NK-92 (cell line): ENCODE data around the gene CSH2.
"Not testable (repeated sequence)": the region's sequence is repeated elsewhere in the genome, so short reads cannot be mapped to it uniquely, and the experiment has no call there.

ENCODE experiments used
- DNase-seq: peaks from one replicate; lab custom pipeline; 2025; ENCODE audit not compliant: unreplicated experiment; lab: John Stamatoyannopoulos, UW

Gene CSH2

DNA sequence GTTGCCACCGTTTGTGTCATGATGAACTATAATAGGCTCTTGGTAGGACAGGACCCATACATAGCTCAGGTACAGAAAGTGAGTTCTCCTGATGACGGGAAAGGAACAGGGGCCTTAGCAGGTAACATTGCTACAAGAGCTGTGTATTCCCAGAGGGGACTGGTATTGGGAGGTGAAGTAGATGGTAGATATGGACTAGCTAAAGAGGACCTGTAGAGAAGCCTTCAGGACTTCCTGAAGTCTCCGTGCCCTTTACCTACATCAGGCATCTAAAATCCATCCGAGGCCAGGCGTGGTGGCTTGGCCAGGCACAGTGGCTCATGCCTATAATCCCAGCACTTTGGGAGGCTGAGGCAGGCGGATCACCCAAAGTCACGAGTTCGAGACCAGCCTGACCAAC lies 18.3 kb downstream of the CSH2 start:
- no peak for DNase-seq

- no peak for DNase-seq
Measured at GRCh38 chr17:63854709-63855108, 18.8 kb downstream of the CSH2 start.

DNA sequence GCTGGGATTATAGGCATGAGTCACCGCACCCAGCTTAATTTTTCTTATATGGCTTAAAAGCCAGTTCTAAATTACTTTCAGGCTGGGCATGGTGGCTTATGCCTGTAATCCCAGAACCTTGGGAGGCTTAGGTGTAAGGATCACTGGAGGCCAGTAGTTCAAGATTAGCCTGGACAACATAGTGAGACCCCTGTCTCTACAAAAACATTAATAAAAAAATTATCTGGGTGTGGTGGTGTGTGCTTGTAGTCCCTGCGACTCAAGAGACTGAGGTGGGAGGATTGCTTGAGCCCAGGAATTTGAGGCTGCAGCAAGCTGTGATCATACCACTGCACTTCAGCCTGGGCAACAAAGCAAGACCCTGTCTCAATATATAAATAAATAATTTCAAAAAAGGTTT lies 20.2 kb downstream of the CSH2 start:
- no peak for DNase-seq

- no peak for DNase-seq
Measured at GRCh38 chr17:63850401-63850800, 23.1 kb downstream of the CSH2 start.

GRCh38 chr17:63848834-63849689 lies 24.4 kb downstream of the CSH2 start:
- peak; percentile 34 for DNase-seq

DNA sequence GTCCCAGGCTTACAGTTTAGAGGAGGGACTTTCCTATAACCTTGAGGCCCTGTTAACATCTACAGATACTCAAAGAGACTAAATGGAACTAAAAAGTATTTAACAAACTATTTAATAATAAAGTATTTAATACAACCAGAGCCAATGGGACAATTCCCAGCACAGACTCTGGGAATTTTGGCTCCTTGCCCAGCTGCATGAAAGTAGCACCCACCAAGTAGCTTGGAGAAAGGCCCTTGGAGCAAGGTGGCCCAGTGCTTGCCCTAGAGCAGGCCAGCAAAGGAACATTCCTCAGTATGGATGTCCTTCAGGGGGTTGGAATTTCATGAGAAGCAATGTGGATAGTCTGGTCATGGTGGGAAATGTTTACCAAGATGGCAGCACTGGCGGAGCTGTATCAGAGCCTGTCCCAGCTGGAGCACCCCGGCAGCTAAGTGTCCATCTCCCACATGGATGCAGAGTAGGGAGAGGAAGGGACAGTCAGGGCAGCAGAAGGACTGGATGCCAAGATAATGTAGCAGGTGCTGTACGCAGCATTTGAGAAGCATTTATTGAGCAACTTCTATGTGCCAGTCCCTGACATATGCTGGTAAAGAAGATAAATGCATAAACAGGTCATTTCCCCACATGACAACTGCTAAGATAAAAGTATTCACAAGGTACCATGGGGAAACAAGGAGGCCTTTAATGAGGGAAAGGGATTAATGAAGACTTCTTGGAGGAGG lies 25.8 kb downstream of the CSH2 start:
- no peak for DNase-seq

GRCh38 chr17:63845509-63845908 lies 28.0 kb downstream of the CSH2 start:
- no peak for DNase-seq

GRCh38 chr17:63843910-63844677 lies 29.4 kb downstream of the CSH2 start:
- DNase-seq: no peak

- not testable (repeated sequence) for DNase-seq
Measured at GRCh38 chr17:63843387-63843888, 30.0 kb downstream of the CSH2 start.

DNA sequence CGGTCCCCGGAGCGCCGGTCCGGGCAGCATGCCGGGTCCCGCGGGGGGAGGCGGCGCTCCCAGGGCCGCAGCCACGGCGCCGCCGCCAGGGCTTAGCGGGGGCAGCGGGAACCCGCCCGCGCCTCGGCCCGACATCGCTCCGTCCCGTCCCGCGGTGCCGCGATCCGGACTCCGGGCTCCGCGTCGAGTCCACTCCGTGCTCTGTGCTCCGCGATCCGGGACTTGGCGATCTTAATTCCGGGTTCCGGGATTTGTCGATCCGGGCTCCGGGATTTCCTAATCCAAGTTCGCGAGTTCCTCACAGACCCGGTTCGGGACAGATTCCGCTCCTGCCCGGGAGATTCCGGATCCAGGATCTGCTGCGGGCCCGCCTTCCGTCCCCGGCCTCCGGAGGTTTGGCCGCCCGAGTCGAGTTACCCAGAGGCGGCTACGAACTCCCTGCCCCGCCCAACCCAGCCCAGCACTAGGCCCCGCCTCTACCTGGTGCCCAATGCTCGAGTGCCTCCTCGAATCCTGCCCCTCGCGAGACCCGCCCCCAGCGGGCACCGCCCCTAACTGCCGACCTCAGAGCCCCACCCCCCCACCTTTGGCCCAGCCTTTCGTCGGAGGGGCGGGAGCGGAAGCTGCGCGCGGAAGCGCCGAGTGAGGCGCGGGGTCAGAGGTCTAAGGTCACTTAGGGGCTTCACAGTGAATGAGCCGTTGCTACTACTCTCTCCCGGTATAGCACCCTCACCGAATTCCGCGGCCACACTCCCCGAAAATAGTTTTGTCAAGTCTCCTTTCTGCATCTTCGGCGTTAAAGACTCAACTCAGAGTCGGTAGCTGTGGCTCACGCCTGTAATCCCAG lies 30.7 kb downstream of the CSH2 start, which contains the start of gene SMARCD2:
Gene SMARCD2 (minus strand): TSS at position 146 of the 847 bp plus-strand sequence. CDS start 11 bp downstream, at position 135.
- peak; percentile 96 for DNase-seq

- no peak for DNase-seq
Measured at GRCh38 chr17:63842173-63842539, 31.3 kb downstream of the CSH2 start.

DNA sequence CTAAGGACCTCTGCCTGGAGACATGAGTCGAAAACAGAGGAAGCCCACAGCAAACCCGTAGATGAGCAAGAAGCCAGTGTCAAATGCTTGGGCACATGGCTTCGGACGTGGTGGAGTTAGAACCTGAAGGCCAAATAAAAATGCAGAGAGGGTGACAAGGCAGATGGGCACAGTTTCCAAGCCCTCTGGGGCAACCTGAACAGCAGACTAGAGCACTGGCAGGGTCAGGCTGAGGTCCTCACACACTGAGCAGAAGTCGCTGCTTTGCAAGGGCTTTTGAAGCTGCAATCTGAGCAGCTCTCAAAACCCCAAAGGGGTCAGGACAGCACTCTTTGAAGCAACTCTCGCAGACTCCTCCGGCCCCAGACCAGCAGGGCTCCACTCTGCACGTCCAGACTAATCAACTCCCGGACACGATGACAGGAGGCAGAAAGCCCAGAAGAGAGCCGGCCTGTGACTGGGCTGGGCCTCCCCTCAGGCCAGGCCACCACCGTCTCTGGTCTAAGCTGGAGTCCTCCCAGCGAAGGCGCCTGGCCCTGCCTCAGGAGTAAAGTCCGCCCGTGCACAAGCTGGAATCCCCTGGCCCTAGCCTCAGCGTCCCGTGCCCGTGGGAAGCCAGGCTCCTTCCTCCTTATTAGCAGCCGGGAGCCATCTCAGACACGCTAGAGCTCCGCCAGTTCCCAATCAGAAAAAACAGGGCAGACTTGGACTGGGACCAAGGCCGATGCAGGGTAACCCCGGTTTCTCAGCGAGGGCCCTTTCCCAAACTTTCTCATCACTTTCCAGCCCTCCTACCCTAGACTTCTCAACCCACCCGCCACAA lies 31.9 kb downstream of the CSH2 start:
- DNase-seq: no peak

DNA sequence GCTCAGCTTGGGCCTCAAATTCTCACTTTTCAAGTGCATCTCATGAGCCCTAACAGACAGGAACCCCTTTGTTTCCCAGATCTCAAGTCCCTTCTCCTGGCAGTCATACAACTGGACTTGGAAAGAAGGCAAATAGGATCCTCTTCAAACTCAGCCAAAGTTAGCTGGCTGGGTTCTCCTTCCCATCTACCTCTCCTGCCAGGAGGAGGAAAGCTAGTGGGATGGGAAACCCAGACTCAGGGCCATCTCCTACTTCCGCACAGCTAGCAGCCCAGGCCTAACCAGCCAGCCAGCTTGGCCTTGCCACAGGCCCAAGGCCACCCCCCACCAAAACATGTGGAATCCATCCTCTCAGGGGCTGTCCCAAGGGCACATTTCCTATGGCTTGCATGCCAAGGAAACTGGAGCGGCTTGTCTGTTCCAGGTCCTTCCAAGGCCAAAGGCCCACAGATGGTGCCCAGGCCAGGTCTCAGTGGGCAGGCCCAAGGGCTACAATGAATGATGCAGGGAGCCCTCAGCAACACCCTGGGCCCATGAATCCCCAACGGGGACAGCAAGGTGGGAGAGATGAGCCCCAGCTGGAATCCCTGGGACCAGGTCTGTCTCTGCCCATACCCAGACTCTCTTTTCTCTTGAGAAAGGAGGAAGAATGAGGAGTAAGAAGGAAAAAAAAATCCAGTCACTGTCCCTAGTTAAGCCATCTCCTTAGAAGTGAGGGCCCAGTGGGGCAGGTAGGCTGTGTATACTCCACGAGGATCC lies 32.7 kb downstream of the CSH2 start:
- no peak for DNase-seq

- DNase-seq: no peak
Measured at GRCh38 chr17:63838631-63839171, 34.8 kb downstream of the CSH2 start.

DNA sequence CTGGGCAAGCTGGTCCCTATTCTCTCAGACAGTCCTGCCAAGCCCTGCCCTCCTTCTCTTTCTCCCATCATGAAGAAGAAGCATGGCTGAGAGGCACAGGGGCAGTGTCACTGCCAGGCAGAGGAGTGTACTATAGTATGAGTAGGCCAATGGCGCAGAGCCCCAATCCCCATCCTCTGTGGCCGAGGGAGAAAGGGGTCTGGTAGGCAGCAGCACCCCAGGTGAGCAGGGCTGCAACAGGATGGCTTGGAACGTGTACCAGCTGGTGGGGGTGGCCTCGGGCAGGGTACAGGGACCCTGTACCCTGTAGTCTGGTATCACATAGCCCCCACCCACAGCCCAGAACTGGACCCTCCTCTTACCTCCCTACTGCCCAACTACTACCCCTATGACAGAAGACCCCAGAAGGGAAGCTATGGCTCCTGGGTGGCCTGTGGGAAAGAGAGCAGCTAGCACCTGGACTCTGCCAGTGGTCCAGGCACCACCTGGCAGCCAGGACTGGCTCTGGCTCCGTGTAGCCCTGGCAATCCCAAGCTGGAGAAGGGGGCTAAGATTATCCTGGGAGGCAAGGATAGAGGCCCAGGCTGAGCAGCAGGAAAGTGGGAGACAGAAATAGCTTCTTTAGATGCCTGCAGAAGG lies 35.4 kb downstream of the CSH2 start:
- DNase-seq: no peak

- no peak for DNase-seq
Measured at GRCh38 chr17:63837480-63837879, 36.0 kb downstream of the CSH2 start.

DNA sequence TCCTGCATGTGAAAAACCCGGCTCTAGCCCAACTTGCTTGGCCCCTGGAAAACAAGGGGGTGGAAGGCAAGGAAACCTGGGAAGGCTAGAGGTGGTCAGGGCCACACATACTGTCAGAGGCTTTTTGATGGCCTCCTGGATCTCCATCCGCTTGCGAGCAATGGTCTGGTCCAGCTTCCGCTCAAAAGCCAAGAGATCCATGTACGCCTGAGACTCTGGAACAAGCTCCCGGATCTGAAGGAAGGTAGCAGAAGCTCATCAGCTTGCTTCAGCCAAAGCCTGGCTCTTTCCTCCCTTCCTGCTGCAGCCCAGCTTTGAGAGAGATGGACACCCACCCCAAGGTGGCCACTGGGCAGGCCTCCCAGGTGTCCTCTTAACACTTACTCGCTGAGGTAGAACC lies 36.7 kb downstream of the CSH2 start:
- DNase-seq: no peak

DNA sequence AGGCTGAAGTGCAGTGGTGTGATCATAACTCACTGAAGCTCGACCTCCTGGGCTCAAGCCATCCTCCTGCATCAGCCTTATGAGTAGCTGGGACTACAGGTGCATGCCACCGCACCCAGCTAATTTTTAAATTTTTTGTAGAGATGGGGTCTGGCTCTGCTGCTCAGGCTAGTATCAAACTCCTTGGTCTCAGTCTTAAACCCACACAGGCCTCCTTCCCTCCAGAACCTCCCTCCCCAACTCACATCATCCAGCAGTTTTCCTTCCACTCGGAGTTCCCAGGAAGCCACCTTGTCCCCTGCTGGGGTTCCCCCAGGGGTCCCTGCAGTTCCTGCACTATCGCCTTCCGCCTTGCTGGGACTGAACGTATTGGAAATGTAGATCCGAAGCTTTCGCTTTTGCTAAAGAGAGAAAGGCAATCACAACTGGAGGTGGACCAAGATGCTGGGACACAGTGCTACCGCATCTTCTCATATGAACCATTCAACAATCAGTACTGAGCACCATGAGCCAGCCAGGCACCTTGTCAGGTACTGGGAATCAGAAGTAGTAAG lies 38.2 kb downstream of the CSH2 start:
- no peak for DNase-seq
